Measurements from ENCODE around the gene PDK4.
"Not testable (repeated sequence)": the region's sequence is repeated elsewhere in the genome, so short reads cannot be mapped to it uniquely, and the experiment has no call there.

Gene PDK4

DNA sequence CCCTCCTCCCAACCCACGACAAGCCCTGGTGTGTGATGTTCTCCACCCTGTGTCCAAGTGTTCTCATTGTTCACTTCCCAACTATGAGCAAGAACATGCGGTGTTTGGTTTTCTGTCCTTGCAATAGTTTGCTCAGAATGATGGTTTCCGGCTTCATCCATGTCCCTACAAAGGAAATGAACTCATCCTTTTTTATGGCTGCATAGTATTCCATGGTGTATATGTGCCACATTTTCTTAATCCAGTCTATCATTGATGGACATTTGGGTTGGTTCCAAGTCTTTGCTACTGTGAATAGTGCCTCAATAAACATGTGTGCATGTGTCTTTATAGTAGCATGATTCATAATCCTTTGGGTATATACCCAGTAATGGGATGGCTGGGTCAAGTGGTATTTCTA is 8.5 kb upstream of the PDK4 start:
- not testable (repeated sequence) for DNase-seq (ENCODE audit: low read depth, low spot score)

DNA sequence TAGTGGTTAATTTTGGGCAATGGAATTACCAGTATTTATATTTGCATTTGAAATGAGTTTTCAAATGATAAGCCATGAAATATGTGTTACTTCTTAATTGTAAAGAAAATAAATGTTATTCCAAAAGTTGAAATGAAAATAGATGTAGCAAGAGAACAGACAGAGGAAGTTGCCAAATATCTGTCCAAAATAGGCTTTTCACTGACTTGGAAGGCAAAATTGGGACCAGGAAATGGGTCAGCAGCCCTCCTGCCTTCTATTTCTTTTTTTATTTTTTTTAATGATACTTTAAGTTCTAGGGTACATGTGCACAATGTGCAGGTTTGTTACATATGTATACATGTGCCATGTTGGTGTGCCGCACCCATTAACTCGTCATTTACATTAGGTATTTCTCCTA is 8.1 kb upstream of the PDK4 start:
- not testable (repeated sequence) for DNase-seq (ENCODE audit: low read depth, low spot score)

DNA sequence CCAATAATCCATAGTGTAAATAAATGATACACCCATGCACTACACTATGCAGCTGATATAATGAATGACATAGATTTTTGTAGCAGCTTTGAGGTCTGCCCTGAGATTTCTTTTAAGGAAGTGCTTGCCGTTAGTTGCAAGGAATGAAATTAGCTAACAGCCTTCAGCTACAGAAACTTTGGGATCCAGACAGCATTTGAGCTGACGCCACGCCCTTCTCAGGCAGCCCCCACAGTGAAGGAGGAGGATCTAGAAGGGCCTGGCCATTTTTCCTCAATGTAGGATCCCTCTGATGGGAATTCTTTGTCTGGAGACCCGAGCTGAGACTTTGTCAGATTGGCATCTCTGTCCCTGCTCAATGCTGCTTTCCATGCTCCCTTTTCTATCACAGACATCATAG is 6.1 kb upstream of the PDK4 start:
- no peak for DNase-seq (ENCODE audit: low read depth, low spot score)

DNA sequence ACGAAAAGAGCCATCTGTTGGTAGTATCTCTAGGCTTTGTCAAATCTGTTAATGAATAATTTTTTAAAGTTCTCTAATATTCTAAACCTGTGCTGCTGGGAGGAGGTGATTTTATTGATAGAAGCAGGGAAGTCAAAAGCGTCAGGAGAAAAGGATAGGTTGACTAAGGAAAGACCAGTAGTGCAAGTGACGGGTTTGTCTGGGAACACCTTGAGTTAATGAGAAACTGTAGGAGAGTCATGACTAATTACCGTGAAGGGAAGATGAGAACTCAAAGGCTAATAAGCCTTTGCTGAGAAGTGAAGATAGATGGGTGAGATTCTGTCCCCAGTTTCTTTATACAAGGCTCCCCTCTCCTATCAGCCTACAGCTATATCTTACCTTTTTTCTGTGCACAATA is 5.0 kb upstream of the PDK4 start:
- no peak for DNase-seq (ENCODE audit: low read depth, low spot score)

DNA sequence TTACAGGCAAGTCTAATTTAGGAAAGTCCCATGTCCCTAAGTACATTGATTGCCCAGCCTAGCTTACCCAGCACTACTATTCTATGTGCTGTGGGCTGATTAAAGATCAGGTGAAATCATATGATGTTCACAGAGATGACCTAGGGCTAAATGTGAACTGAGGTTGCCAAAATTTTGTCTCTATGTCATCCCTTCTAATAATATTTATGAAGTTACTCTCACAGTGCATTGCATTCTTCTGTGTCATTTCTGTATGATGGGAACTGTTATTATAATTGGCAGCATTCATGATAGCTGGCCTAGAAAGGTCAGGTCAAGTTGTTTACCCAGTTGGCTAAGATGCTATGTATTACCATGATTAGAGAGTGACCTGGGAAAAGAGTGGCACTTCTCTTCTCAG is 2.8 kb upstream of the PDK4 start:
- DNase-seq (ENCODE audit: low read depth, low spot score) = no peak

DNA sequence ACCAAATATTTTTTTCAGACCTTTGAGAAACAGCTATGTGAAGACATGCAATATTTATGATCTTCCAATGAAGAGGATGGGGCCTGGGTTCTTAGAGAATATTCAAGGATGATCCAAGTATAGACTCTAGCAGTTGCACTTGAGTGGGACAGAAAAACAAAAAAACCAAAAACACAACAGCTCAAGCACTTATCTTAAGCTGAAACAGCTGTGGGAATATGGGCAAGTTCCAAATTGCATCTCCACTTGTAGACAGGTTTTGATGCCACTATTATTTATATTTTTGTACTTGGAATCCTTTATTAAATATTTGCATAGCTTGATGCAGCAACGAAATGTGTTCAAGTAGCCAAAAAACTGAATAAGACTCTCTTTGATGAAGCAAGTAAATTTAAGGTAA is 2.2 kb upstream of the PDK4 start:
- no peak for DNase-seq (ENCODE audit: low read depth, low spot score)

DNA sequence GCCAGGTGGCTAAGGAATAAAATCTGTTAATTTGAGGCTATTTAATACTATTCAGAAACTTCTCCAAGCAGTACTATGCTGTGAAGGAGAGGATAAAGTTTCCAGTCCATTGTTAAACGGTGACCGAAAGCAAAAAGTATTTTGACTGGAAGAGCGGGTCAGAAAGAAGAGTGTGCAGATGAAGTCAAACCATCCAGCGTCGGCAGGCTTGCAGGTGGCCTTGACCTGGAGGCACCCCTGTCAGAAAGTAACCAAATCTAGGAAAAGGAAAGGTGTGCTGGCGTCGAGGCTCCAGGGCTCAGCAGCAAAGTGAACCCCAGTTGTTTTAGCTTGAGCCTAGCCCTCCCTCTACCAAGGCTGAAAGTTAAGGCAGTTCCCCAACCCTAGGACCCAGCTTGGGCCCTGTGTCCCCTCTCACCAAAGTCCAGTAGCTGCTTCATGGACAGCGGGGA is 544 bp downstream of the PDK4 start:
- DNase-seq (ENCODE audit: low read depth, low spot score) = no peak

DNA sequence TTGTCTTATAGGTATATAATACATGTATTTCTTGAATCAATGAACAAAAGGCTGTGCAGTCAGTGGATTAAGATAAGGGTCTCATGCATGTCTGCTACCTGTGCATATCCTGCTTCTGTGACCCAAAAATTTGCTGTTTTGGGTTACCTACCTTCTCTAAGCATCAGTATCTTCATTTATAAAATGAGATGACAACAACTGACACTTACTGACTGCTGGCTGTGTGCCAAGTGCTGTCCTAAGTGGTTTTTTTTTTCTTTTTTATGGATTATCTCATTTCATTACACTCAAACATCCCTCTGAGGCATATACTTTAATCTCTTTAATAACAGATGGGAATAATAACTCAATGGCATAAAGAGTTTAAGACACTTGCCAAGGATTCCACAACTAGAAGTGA is 2.1 kb downstream of the PDK4 start:
- DNase-seq (ENCODE audit: low read depth, low spot score) = no peak

DNA sequence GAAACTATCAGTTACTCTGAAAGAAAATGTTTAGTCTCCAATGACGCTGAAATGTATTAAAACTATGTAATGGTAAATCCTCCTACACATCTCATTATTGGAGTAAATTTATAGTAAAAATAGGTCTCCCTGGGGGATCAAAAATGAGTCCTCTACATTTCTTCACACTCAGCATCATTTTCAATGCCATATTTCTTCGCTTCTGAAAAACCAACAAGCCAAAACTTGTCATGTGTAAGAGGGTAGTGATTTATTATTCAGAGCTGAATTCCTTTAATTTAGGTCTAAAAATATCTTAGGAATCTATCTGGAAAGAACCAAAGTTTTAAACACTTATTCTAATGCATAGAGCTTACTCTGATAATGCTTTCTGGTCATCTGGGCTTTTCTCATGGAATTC is 3.0 kb downstream of the PDK4 start:
- no peak for DNase-seq (ENCODE audit: low read depth, low spot score)

DNA sequence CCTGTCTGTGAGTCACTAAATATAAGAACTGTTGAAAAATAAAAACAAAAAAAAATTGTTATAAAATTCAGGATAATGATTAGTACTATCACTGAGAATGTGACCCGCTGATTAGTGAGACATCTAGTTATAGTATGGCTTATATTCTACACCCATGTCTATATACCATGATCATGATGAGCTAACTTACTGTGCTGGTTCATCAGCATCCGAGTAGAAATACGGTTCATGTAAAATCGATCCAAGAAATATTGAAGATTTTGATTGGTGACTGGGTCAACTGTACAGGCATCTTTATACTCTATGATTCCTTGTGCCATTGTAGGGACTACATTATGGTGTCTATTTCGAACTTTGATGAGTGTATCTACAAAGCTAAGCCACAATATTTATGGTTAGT is 3.7 kb downstream of the PDK4 start:
- no peak for DNase-seq (ENCODE audit: low read depth, low spot score)

DNA sequence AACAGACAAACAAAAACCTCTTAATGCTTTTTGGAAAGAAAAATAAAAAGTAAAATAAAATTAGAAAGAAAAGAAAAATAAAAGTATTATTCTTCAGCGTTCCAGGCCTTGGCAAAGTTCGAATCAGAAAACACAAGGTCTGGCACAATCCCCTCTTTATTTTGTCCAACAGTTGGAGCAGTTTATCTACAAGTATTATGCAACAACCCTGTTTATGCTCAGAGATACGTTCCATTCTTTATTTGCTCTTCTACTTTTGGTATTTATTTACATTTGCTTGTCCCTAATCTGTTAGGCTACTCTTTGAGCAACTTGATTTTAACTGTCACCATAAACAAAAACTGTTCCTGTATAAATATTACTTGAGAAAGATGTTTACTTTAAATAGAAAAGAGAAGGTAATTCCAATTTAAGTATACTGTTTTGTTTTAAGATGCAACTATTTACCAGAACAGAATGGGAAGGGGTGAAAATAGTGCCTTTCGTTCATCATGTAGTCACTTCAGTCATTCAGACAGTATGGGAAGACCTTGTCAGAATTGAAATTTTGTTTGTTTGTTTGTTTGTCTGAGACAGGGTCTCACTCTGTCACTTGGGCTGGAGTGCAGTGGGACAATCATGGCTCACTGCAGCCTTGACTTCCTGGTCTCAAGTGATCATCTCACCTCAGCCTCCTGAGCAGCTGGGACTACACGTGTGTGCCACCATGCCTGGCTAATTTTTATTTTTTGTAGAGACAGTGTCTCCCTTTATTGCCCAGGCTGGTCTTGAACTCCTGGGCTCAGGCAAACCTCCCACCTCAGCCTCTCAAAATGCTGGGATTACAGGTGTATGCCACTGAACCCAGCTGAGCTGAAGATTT is 5.7 kb downstream of the PDK4 start:
- DNase-seq (ENCODE audit: low read depth, low spot score) = no peak

DNA sequence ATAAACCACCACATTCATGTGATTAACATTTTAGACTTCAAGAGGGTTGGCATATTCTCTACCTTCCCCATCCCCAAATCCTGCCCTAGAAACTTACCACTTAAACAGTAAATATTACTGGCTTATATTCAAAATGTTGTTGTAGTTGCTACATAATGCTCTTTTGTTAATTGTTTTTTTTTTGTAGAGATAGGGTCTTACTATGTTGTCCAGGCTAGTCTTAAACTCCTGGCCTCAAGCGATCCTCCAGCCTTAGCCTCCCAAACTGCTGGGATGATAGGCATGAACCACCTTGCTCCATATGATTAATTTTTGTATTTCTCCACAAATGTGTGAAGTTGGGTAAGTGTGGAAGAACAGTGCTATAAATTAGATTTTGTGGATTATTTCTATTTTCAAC is 6.5 kb downstream of the PDK4 start:
- DNase-seq (ENCODE audit: low read depth, low spot score) = no peak

DNA sequence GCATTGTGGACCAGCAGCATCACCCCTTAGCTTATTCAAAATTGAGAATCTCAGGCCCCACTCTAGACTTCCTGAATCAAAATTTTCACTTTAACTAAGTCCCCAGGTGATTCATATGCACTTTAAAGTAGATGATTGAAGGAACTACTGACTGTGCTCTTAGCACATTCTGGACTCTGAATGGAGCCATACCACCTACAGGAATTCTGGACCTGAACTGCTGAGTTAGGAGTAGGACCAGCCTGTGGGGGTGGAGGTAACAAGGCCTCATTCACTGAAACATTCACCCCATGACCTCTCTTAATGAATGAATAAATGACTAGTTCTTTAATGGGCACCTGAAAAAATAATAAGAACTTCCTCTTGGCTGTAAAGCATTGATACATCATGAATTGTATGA is 7.3 kb downstream of the PDK4 start:
- no peak for DNase-seq (ENCODE audit: low read depth, low spot score)

DNA sequence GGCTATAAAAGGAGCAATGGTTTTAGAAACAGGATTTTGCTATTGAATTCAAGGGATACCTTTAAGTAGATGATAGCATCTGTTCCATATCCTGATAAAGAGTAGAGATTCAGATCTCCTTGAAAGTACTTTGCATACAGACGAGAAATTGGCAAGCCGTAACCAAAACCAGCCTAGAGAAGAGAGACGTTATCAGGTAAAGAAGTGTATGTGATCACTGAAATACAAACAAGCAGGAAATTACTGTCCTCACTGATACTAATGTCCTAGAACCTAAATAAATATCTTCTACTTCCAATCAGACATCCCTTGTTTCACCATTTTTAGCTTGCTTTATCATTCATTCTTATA is 9.4 kb downstream of the PDK4 start:
- no peak for DNase-seq (ENCODE audit: low read depth, low spot score)

DNA sequence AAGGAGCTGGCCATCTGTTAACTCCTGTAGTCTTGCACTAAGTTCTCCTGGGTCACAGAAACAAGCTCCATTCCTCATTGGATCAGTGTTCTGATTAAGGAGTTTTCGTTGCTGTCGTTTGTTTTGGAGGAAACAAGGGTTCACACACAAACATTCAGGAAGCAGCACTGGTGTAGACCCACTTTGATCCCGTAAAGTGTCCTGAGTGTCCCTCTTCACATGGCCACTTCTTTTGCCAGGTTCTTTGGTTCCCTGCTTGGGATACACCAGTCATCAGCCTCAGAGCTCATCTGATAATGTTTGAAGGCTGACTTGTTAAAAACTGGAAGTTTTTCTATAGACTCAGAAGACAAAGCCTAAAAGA is 10.9 kb downstream of the PDK4 start:
- DNase-seq (ENCODE audit: low read depth, low spot score) = no peak

DNA sequence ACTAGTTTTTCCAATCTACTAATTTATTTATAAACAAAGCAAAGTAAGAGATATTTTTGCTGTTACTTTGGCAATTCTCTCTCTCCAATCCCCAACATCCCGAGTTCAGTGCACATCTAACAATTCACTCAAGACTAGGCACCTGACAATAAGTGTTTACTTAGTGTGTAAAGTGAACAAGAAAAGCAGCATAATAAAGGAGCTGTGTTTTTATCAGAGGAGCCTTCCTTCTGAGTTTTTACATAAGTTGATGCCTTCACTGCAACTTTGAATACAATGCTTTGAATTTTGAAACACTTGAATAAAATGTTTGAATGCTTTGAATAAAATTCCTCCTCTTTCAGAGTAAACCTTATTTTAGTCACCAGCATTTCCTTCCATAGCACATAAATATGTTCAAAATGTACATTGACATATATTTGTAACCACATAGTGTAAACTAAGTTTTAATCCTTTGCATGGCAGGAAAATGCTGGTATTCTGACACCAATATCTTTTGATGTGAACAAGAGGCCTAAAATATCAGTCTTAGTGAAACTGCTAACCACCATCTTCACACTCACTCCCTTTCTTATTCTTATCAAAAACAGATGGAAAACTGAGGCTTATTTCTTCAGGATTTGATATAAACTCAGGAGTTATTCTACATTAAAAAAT is 11.4 kb downstream of the PDK4 start:
- no peak for DNase-seq (ENCODE audit: low read depth, low spot score)

DNA sequence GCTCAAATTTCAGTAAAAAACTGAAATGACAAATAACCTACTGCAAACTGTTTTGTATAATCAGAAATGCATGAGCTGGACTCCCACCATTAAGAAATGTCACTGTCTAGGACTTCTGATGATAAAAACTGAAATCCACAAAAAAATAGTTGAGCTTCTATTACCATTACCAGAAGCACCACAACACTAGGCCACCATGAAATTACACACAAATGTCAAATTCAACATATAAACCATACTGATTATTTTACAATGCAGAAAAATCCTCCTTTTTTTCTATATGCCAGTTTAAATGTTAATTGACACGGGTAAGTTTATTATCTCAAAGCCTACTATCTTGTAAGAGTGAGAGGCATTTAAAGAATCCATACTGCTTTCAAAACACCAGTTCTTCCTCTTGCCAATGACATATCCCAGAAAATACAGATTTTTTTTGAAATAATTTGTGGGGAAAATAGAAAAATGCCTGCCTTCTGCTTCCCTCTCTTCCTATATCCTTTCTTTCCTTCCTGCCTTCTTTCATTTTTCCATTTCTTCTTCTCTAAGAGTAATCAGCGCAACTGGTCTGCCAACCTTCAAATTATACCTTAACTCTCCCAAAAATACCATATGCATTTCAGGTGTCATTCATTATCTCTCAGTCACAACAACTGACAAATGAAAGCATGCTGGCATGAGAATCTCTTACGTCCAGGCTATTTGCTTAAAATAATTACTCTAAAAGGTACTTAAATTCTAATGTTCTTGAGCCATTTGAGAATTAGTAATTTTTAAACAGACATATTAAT is 12.3 kb downstream of the PDK4 start:
- DNase-seq (ENCODE audit: low read depth, low spot score) = no peak

DNA sequence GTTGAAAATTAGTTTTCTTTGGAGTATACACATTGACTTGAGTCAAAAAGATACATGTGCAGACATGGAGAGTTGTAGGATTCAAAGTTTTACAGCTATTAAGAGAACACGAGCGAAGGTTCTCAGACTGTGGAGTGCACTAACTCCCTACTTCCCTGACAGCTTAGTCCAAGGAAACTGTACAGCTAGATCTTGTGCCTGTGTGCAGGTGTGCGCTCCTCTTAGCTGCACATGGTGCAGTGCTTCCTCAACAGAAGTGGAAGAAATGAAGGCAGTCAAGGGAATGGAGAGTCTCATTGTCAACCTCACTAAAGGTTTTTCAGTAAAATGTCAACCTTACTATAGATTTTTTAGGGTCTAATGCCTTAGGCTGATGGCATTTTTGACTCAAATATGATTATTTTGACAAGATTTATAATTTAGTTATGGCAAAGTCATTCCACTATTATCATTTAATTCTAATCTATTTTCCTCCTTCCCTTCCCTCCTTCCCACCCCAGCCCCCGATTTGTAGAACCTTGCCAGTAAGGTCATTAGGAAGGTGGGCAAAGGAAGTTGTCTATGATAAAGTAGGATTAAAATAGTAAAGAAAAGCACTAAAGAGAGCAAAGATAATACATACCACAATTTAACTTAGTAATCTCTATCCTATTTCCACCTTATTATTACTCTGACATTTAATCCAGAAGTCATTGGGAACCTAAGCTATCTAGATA is 13.6 kb downstream of the PDK4 start:
- no peak for DNase-seq (ENCODE audit: low read depth, low spot score)

DNA sequence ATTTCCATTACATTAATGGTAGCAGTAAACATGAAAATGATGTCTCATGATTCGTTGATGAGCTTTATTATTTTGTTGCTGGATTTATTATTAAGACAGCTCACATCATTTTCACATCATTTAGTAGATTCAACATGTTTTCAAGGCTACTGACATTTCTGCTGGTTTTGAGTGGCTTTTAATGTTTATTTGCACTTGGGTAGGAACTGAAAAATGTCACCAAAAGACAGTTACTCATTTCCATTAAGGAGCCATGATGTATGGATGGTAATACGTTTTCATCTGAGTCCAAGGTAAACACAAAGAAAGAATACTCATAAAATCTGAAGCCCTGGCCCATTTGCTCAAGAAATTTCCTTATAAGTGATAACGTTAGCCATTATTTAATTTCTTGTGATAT is 14.8 kb downstream of the PDK4 start:
- no peak for DNase-seq (ENCODE audit: low read depth, low spot score)

DNA sequence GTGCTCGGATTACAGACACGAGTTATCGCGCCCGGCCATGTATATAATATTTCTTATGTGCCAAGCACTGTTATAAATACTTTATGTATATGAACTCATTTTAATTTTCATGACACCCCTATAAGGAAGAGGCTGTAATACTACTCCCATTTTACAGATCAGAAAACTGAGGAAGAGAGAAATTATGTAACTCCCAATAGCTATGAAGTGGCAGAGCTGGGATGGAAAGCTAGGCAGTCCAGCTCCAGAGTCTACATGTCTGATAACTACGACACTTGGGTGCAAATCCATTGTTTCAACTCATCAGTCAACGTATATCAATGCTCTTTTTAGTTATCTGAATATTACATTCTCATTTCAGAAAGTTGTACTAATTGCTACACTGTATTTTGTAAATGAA is 17.0 kb downstream of the PDK4 start:
- DNase-seq (ENCODE audit: low read depth, low spot score) = no peak

DNA sequence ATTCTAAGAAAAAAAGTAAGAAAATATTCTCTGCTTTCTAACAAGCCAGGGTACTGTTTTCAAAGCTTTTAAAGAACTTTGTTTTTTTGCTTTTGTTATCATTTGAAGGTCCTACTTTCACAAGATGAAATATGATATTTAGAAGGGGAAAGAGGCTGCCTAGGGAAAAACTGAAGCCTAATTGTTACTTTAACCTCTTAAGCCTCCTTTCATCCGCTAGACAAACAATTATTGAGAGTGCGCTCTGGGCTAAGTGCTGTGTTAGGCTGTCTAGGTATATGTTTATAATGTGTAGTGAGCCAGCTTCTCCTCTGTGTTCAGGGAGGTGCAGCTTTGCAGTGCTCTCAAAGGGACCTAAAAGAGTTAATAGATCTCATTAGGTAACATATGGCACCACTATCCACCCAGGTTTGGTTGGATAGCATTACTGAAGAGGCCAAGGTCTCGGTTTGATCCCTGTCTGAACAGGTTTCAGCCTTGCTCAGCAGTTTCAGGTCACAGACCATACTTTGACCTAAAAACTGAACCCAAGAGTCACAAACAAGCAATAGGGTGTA is 17.9 kb downstream of the PDK4 start:
- DNase-seq (ENCODE audit: low read depth, low spot score) = no peak

DNA sequence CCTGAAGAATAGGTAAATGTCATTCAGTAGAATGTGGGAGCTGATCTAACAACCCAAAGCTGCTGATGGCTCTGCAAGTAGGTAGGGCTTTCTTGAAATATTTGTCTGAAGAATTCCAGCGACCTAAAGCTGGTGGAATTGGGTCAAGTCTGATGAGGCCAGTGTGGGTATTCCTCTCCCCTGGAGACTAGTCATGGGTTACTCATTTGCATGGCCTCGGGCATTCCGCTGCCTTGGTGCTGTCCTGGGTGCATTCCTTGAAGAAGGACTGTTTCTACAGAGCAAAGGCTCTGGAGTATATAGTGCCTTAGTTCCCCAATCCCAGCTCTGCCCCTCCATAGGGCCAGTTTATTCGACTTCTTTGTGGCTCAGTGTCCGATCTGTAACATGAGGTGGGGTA is 19.2 kb downstream of the PDK4 start:
- peak; percentile 84 for DNase-seq (ENCODE audit: low read depth, low spot score)

Measured in ELF-1 (cell line).